DOHH2 (cell line): ENCODE data around the gene CACNA1A.

Experiments used
- EZH2phosphoT487 ChIP-seq: fragments of 200-600 bp; sonication (generic); IDR thresholded peaks from 2 replicates; pipeline ENCODE4 v1.6.1; 2017; ENCODE audit warnings: borderline replicate concordance, mild to moderate bottlenecking, antibody characterized with exemption, low read length, moderate library complexity, mixed read lengths
- TF ChIP-seq, protein P1 (sequence below): fragments of 200-600 bp; sonication (generic); IDR thresholded peaks from one replicate; pipeline ENCODE4 v1.5.1; 2014; ENCODE audit warnings: antibody characterized with exemption, mild to moderate bottlenecking, low read depth, low read length; ENCODE audit not compliant: poor library complexity, severe bottlenecking

DNA sequence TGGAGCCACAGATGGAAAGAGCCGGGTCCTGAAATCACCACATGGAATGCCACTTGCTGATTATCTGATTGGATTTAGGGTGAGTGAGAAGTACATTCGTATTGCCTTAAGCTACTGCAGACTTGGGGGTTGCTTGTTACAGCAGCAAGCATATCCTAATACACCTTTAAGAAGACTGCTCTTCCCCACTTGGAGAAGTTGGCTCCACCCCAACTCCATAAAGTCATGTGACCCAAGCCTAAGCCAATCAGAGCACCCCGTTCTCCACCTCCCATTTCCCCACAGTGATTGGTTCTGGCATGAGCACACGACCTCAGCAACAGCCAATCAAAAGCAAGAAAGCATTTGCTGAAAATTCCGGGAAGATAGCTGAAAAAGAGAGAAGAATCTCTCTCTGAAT is 23.1 kb downstream of the CACNA1A start:
- TF ChIP-seq, protein P1, sequence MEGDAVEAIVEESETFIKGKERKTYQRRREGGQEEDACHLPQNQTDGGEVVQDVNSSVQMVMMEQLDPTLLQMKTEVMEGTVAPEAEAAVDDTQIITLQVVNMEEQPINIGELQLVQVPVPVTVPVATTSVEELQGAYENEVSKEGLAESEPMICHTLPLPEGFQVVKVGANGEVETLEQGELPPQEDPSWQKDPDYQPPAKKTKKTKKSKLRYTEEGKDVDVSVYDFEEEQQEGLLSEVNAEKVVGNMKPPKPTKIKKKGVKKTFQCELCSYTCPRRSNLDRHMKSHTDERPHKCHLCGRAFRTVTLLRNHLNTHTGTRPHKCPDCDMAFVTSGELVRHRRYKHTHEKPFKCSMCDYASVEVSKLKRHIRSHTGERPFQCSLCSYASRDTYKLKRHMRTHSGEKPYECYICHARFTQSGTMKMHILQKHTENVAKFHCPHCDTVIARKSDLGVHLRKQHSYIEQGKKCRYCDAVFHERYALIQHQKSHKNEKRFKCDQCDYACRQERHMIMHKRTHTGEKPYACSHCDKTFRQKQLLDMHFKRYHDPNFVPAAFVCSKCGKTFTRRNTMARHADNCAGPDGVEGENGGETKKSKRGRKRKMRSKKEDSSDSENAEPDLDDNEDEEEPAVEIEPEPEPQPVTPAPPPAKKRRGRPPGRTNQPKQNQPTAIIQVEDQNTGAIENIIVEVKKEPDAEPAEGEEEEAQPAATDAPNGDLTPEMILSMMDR, result no peak
- no peak for TF ChIP-seq EZH2phosphoT487
